ENCODE data around the gene MS4A2.

The MS4A2 gene

GRCh38 chr11:60077216-60077817 is 11.1 kb upstream of the MS4A2 start:
- H3K27ac ChIP-seq = no peak overlapping the region

GRCh38 chr11:60077981-60078380 is 10.5 kb upstream of the MS4A2 start:
- H3K4me3 ChIP-seq = no peak overlapping the region
- H3K9ac ChIP-seq = no peak overlapping the region
- no peak overlapping the region for H3K27ac ChIP-seq
- no peaks in the 10 kb centered on the region for H3K9me3 ChIP-seq
- H3K27me3 ChIP-seq = no peaks in the 10 kb centered on the region
- no peak for TF ChIP-seq Cebpa-rat (IDR thresholded peaks at IDR 0.05)
- H4K20me1 ChIP-seq = no peaks in the 10 kb centered on the region
- 0 out of 2 replicates have a peak, but pooled peaks cover 5% of the 10 kb centered on the region for H3K4me1 ChIP-seq
- no peaks in the 10 kb centered on the region for H3K36me3 ChIP-seq
- H3K4me2 ChIP-seq = no peak overlapping the region

More at GRCh38 chr11:60077216-60077817, 11.1 kb upstream of the MS4A2 start:
- Histone ChIP-seq H3K9me3 (no peaks in the 10 kb centered on the region), H3K4me1 (0 out of 2 replicates have a peak, but pooled peaks cover 5% of the 10 kb centered on the region), H3K4me3 (no peak overlapping the region), H3K36me3 (no peaks in the 10 kb centered on the region), H3K27me3 (no peaks in the 10 kb centered on the region), H4K20me1 (no peaks in the 10 kb centered on the region), H3K9ac (no peak overlapping the region), H3K4me2 (no peak overlapping the region)
- TF ChIP-seq Cebpa-rat (IDR thresholded peaks at IDR 0.05) = no peak

GRCh38 chr11:60078745-60079144 is 9.7 kb upstream of the MS4A2 start:
- H3K27me3 ChIP-seq = no peaks in the 10 kb centered on the region
- no peaks in the 10 kb centered on the region for H4K20me1 ChIP-seq
- no peaks in the 10 kb centered on the region for H3K9me3 ChIP-seq
- no peak for TF ChIP-seq Cebpa-rat (IDR thresholded peaks at IDR 0.05)
- H3K4me3 ChIP-seq = no peak overlapping the region
- H3K36me3 ChIP-seq = no peaks in the 10 kb centered on the region
- H3K9ac ChIP-seq = no peak overlapping the region
- H3K4me2 ChIP-seq = no peak overlapping the region
- H3K27ac ChIP-seq = no peak overlapping the region
- 0 out of 2 replicates have a peak, but pooled peaks cover 5% of the 10 kb centered on the region for H3K4me1 ChIP-seq

DNA sequence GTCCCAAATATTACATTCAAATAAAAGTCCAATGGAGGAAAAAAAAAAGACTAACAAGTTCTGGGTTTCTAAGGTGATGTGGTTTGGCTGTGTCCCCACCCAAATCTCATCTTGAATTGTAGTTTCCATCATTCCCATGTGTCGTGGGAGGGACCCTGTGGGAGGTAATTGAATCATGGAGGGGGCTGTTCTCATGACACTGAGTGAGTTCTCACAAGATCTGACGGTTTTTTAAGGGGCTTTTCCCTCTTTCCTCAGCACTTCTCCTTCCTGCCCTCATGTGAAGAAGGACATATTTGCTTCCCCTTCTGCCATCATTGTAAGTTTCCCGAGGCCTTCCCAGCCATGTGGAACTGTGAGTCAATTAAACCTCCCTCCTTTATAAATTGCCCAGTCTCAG is 7.9 kb upstream of the MS4A2 start:
- TF ChIP-seq Cebpa-rat (IDR thresholded peaks at IDR 0.05) = no peak
- H3K27me3 ChIP-seq = no peaks in the 10 kb centered on the region
- H4K20me1 ChIP-seq = no peaks in the 10 kb centered on the region
- no peaks in the 10 kb centered on the region for H3K9me3 ChIP-seq
- H3K4me1 ChIP-seq = 0 out of 2 replicates have a peak, but pooled peaks cover 5% of the 10 kb centered on the region
- no peak overlapping the region for H3K4me3 ChIP-seq
- no peak overlapping the region for H3K4me2 ChIP-seq
- H3K27ac ChIP-seq = no peak overlapping the region
- H3K36me3 ChIP-seq = no peaks in the 10 kb centered on the region
- H3K9ac ChIP-seq = no peak overlapping the region

DNA sequence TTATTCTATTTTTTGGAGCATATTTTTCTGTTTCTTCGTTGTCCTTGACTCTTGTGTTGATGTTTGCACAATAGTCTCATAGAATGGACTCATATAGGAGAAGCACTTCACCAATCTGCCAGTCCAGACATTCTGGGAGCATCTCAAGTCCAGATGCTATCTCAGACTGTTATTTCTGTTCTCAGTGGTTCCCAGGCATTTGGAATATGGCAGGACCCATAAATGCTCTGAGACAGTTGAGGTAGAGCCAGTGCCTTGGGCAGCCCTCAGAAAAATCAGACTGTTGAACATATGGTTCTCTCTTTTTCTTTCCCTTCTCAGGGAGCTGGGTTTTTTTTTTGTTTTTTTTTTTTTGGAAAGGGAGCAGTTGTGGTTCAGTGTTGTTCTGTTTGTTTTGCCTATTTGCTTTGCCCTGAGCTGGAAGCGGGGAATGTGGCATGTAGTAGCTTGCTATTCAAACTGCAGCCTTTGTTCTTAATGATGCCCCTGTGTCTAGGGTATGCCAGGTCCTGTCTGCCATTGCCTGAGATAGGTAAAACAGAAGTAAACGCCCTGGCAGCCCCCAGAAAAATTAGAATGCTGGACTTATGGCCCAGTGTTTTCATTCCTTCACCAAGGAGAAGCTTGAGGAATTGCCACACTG is 3.7 kb upstream of the MS4A2 start:
- H3K9ac ChIP-seq = no peak overlapping the region
- H3K4me3 ChIP-seq = no peak overlapping the region
- no peaks in the 10 kb centered on the region for H3K36me3 ChIP-seq
- H3K4me1 ChIP-seq = no peaks in the 10 kb centered on the region
- H3K9me3 ChIP-seq = no peaks in the 10 kb centered on the region
- TF ChIP-seq Cebpa-rat (IDR thresholded peaks at IDR 0.05) = no peak
- H3K27ac ChIP-seq = no peak overlapping the region
- no peaks in the 10 kb centered on the region for H4K20me1 ChIP-seq
- no peak overlapping the region for H3K4me2 ChIP-seq
- no peaks in the 10 kb centered on the region for H3K27me3 ChIP-seq

GRCh38 chr11:60085909-60086308 is 2.6 kb upstream of the MS4A2 start:
- H3K9me3 ChIP-seq = no peaks in the 10 kb centered on the region
- H3K4me3 ChIP-seq = no peak overlapping the region
- no peak overlapping the region for H3K27ac ChIP-seq
- no peaks in the 10 kb centered on the region for H3K4me1 ChIP-seq
- H3K27me3 ChIP-seq = no peaks in the 10 kb centered on the region
- no peak overlapping the region for H3K9ac ChIP-seq
- TF ChIP-seq Cebpa-rat (IDR thresholded peaks at IDR 0.05) = no peak
- no peak overlapping the region for H3K4me2 ChIP-seq
- H3K36me3 ChIP-seq = no peaks in the 10 kb centered on the region
- no peaks in the 10 kb centered on the region for H4K20me1 ChIP-seq

DNA sequence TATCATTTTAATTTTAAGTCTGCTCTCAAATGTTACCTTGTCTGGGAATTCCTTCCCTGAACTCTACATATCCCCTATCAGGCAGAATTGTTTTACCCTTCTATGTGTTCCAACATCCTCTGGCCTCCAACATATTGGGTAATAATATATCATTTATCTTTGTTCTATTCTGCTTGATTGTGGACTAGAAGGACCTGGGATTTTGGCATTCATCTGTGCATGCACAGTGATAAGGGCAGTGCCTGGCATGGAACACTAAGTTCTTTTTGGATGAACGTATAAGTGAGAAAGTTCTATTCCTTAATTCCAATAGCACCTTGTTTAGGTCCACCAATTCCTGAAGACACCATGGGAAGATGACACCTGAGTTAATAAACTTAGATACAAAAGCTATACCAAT is 1.2 kb upstream of the MS4A2 start:
- no peak for TF ChIP-seq Cebpa-rat (IDR thresholded peaks at IDR 0.05)
- no peaks in the 10 kb centered on the region for H3K4me1 ChIP-seq
- no peak overlapping the region for H3K27ac ChIP-seq
- H4K20me1 ChIP-seq = no peaks in the 10 kb centered on the region
- H3K4me3 ChIP-seq = no peak overlapping the region
- H3K27me3 ChIP-seq = no peaks in the 10 kb centered on the region
- no peak overlapping the region for H3K9ac ChIP-seq
- H3K4me2 ChIP-seq = no peak overlapping the region
- no peaks in the 10 kb centered on the region for H3K9me3 ChIP-seq
- H3K36me3 ChIP-seq = no peaks in the 10 kb centered on the region

GRCh38 chr11:60095477-60096120 is 7.1 kb downstream of the MS4A2 start:
- Histone ChIP-seq H3K27ac (no peak overlapping the region), H3K27me3 (no peaks in the 10 kb centered on the region), H3K4me1 (no peaks in the 10 kb centered on the region), H3K9ac (no peak overlapping the region), H4K20me1 (no peaks in the 10 kb centered on the region), H3K4me2 (no peak overlapping the region), H3K36me3 (no peaks in the 10 kb centered on the region), H3K4me3 (no peak overlapping the region), H3K9me3 (no peaks in the 10 kb centered on the region)
- TF ChIP-seq Cebpa-rat (IDR thresholded peaks at IDR 0.05) = no peak

GRCh38 chr11:60097189-60097588 is 8.7 kb downstream of the MS4A2 start:
- Histone ChIP-seq H3K36me3 (no peaks in the 10 kb centered on the region), H3K9ac (no peak overlapping the region), H3K4me2 (no peak overlapping the region), H3K4me3 (no peak overlapping the region), H3K27ac (no peak overlapping the region), H3K27me3 (no peaks in the 10 kb centered on the region), H4K20me1 (no peaks in the 10 kb centered on the region), H3K4me1 (no peaks in the 10 kb centered on the region), H3K9me3 (no peaks in the 10 kb centered on the region)
- no peak for TF ChIP-seq Cebpa-rat (IDR thresholded peaks at IDR 0.05)

DNA sequence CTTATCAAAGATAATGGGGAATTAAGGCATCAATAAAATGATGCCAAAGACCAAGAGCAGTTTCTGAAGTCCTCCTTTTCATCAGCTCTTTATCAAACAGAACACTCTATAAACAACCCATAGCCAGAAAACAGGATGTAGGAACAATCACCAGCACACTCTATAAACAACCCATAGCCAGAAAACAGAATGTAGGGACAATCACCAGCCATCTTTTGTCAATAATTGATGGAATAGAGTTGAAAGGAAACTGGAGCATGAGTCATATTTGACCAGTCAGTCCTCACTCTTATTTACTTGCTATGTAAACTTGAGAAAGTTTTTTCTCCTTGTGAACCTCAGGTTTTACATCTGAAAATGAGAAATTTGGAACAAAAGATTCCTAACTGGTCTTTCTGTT is 10.0 kb downstream of the MS4A2 start:
- no peak for TF ChIP-seq Cebpa-rat (IDR thresholded peaks at IDR 0.05)
- Histone ChIP-seq H3K4me1 (no peaks in the 10 kb centered on the region), H3K4me2 (no peak overlapping the region), H3K4me3 (no peak overlapping the region), H3K9ac (no peak overlapping the region), H3K27ac (no peak overlapping the region), H3K9me3 (no peaks in the 10 kb centered on the region), H3K27me3 (no peaks in the 10 kb centered on the region), H3K36me3 (no peaks in the 10 kb centered on the region), H4K20me1 (no peaks in the 10 kb centered on the region)

Data from BLaER1 (cell line).